ENCODE measurements around the gene ATAD3B.
"Not testable (repeated sequence)": the region's sequence is repeated elsewhere in the genome, so short reads cannot be mapped to it uniquely, and the experiment has no call there.

Gene ATAD3B

DNA sequence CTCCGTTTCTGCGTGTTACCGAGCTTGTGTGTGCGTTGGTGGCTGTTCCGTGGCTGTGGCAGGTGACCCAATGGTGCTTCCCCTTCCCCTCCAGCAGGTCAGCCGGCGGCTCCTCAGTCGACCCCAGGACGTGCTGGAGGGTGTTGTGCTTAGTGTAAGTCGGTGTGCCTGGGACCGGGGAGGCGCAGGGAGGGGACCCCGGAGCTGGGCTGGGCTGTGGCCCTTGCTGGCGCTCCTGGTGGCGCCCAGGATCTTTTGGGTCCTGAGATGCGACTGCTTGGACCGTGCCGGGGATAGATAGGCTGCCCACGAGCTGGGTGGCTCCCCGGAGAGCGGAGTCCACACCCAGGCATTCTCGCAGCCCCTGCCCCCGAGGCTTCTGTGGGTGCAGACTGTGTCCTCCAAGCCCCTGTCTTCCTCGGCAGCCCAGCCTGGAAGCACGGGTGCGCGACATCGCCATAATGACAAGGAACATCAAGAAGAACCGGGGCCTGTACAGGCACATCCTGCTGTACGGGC, 16.1 kb upstream of the ATAD3B start:
- H3K27ac ChIP-seq = no peak overlapping the region
- H3K27me3 ChIP-seq (ENCODE audit: insufficient read depth, low read depth) = peaks cover 62% of the 10 kb centered on the region
- no peak overlapping the region for H3K9ac ChIP-seq
- no peak overlapping the region for H3K4me2 ChIP-seq
- H3K79me2 ChIP-seq (ENCODE audit: insufficient read depth, low read depth) = no peaks in the 10 kb centered on the region
- TF ChIP-seq, protein P1, sequence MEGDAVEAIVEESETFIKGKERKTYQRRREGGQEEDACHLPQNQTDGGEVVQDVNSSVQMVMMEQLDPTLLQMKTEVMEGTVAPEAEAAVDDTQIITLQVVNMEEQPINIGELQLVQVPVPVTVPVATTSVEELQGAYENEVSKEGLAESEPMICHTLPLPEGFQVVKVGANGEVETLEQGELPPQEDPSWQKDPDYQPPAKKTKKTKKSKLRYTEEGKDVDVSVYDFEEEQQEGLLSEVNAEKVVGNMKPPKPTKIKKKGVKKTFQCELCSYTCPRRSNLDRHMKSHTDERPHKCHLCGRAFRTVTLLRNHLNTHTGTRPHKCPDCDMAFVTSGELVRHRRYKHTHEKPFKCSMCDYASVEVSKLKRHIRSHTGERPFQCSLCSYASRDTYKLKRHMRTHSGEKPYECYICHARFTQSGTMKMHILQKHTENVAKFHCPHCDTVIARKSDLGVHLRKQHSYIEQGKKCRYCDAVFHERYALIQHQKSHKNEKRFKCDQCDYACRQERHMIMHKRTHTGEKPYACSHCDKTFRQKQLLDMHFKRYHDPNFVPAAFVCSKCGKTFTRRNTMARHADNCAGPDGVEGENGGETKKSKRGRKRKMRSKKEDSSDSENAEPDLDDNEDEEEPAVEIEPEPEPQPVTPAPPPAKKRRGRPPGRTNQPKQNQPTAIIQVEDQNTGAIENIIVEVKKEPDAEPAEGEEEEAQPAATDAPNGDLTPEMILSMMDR (conservative IDR thresholded peaks at IDR 0.05; ENCODE audit: low read depth, low read length) = no peak
- no peak overlapping the region for H2AFZ ChIP-seq (ENCODE audit: low read depth)
- H3K36me3 ChIP-seq (ENCODE audit: insufficient read depth) = no peaks in the 10 kb centered on the region
- H3K4me1 ChIP-seq (ENCODE audit: low read depth, poor library complexity, severe bottlenecking) = no peaks in the 10 kb centered on the region
- H4K20me1 ChIP-seq (ENCODE audit: insufficient read depth) = no peaks in the 10 kb centered on the region
- no peak overlapping the region for H3K4me3 ChIP-seq (IDR thresholded peaks at IDR 0.05; ENCODE audit: insufficient read depth, low read depth, low read length)

DNA sequence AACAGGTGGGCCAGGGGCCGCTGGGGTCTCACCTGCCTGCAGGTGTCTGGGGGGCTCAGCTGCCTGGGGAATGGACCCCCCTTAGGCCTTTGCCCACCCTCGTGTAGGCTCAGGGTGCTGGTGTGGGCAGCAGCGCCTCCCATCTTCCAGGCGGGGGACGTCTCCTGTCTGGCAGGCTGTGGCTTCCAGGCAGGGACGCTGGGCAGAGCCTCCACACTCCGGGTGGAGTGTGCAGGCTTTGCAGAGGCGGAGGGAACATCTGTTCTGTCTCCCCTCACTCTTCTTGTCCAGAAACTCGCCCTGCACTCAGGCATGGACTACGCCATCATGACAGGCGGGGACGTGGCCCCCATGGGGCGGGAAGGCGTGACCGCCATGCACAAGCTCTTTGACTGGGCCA, 15.6 kb upstream of the ATAD3B start:
- H3K27ac ChIP-seq; H3K9ac ChIP-seq; H4K20me1 ChIP-seq (ENCODE audit: insufficient read depth); H3K4me1 ChIP-seq (ENCODE audit: low read depth, poor library complexity, severe bottlenecking); H3K79me2 ChIP-seq (ENCODE audit: insufficient read depth, low read depth); H2AFZ ChIP-seq (ENCODE audit: low read depth); H3K4me3 ChIP-seq (IDR thresholded peaks at IDR 0.05; ENCODE audit: insufficient read depth, low read depth, low read length); H3K36me3 ChIP-seq (ENCODE audit: insufficient read depth); H3K4me2 ChIP-seq: not testable (repeated sequence)
- H3K27me3 ChIP-seq (ENCODE audit: insufficient read depth, low read depth) = peaks cover 62% of the 10 kb centered on the region

DNA sequence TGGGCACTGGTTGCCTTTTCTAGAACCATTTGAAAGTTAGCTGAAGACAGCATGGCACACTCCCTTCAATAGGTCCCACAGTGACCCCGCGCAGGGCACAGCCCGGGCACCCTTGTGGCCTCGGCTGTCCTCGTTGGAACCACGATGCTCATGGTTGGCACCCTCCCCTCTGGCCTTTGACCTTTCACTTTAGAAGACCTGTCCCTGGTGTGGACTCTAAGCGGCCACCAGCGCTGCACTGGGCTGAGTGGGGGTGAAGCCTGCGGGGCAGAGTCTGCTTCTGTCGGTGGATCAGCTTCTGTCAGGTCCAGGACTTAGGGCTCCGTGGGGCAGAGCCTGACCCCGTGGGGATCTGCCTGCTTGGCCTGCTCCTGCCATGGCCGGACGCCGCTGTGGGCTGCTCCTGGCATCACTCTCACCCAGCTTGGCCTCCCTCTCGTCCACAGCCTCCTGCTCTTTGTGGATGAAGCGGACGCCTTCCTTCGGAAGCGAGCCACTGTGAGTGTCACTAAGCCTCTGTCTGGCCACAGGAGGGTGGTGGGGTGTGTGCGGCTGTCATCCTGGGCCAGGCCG, 14.8 kb upstream of the ATAD3B start:
- not testable (repeated sequence) for H3K4me3 ChIP-seq (IDR thresholded peaks at IDR 0.05; ENCODE audit: insufficient read depth, low read depth, low read length); H2AFZ ChIP-seq (ENCODE audit: low read depth); H3K4me1 ChIP-seq (ENCODE audit: low read depth, poor library complexity, severe bottlenecking); H4K20me1 ChIP-seq (ENCODE audit: insufficient read depth); H3K79me2 ChIP-seq (ENCODE audit: insufficient read depth, low read depth); H3K27ac ChIP-seq; H3K4me2 ChIP-seq; H3K36me3 ChIP-seq (ENCODE audit: insufficient read depth); H3K9ac ChIP-seq
- peaks cover 61% of the 10 kb centered on the region for H3K27me3 ChIP-seq (ENCODE audit: insufficient read depth, low read depth)

- not testable (repeated sequence) for H3K9ac ChIP-seq; H3K4me1 ChIP-seq (ENCODE audit: low read depth, poor library complexity, severe bottlenecking); H4K20me1 ChIP-seq (ENCODE audit: insufficient read depth); H3K79me2 ChIP-seq (ENCODE audit: insufficient read depth, low read depth); H3K27ac ChIP-seq; H3K4me3 ChIP-seq (IDR thresholded peaks at IDR 0.05; ENCODE audit: insufficient read depth, low read depth, low read length); H2AFZ ChIP-seq (ENCODE audit: low read depth); H3K4me2 ChIP-seq; H3K36me3 ChIP-seq (ENCODE audit: insufficient read depth)
- peaks cover 60% of the 10 kb centered on the region for H3K27me3 ChIP-seq (ENCODE audit: insufficient read depth, low read depth)
These were observed 12.4 kb upstream of the ATAD3B start for GRCh38 chr1:1459156-1459555.

- peaks cover 65% of the 10 kb centered on the region for H3K27me3 ChIP-seq (ENCODE audit: insufficient read depth, low read depth)
- H3K9ac ChIP-seq; H3K4me1 ChIP-seq (ENCODE audit: low read depth, poor library complexity, severe bottlenecking); H3K4me3 ChIP-seq (IDR thresholded peaks at IDR 0.05; ENCODE audit: insufficient read depth, low read depth, low read length); H3K79me2 ChIP-seq (ENCODE audit: insufficient read depth, low read depth); H4K20me1 ChIP-seq (ENCODE audit: insufficient read depth); H2AFZ ChIP-seq (ENCODE audit: low read depth); H3K27ac ChIP-seq; H3K4me2 ChIP-seq; H3K36me3 ChIP-seq (ENCODE audit: insufficient read depth): not testable (repeated sequence)
These were observed 11.9 kb upstream of the ATAD3B start for GRCh38 chr1:1459711-1460110.

DNA sequence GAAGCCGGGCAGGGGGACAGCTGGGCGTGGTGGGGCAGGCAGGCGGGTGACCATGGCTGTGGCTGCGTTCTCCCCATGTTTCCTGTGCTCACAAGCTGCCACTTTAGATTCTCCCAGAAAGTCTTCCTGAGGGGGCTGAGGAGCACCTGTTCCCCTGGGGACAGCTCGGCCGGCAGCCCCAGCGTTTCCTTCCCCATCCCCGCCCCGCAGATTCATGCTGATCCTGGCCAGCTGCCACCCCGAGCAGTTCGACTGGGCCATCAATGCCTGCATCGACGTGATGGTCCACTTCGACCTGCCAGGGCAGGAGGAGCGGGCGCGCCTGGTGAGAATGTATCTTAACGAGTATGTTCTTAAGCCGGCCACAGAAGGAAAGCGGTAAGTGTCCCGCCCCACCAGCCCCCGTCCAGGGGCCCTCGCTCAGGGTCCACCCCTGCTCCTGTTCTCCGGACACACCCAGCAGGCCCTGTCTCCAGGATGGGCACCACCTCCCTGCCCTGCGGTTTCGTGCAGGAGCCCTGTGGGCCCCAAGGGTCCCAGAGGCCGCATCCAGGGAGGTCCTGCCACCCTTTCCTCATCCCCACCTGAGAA, 10.9 kb upstream of the ATAD3B start:
- no peaks in the 10 kb centered on the region for H3K79me2 ChIP-seq (ENCODE audit: insufficient read depth, low read depth)
- H4K20me1 ChIP-seq (ENCODE audit: insufficient read depth) = no peaks in the 10 kb centered on the region
- TF ChIP-seq, protein P1 (conservative IDR thresholded peaks at IDR 0.05; ENCODE audit: low read depth, low read length) = no peak
- no peak overlapping the region for H3K9ac ChIP-seq
- H2AFZ ChIP-seq (ENCODE audit: low read depth) = no peak overlapping the region
- no peaks in the 10 kb centered on the region for H3K36me3 ChIP-seq (ENCODE audit: insufficient read depth)
- H3K4me3 ChIP-seq (IDR thresholded peaks at IDR 0.05; ENCODE audit: insufficient read depth, low read depth, low read length) = no peak overlapping the region
- no peaks in the 10 kb centered on the region for H3K4me1 ChIP-seq (ENCODE audit: low read depth, poor library complexity, severe bottlenecking)
- peaks cover 71% of the 10 kb centered on the region for H3K27me3 ChIP-seq (ENCODE audit: insufficient read depth, low read depth)
- H3K4me2 ChIP-seq = no peak overlapping the region
- no peak overlapping the region for H3K27ac ChIP-seq
